MCF 10A (cell line): ENCODE measurements around the gene CSRNP2. TPM values are rescaled to one million over a fixed set of nuclear protein-coding genes. Genes with fewer than 3 reads are reported as not detected.
"Not testable (repeated sequence)": the region's sequence is repeated elsewhere in the genome, so short reads cannot be mapped to it uniquely, and the experiment has no call there.

Source experiments
- BruUV-seq: library from RNA; stranded (reverse); fragments of 400-500 nt; replicated peaks from 2 replicates; lab custom pipeline; 2021; lab: Mats Ljungman, UMichigan
- CTCF ChIA-PET: fragments of 300-600 bp; sonication (Branson Sonifier 250); formaldehyde crosslinking; extraction: SDS; loops from one replicate; lab custom pipeline; 2021; ENCODE audit warnings: antibody characterized with exemption, inconsistent platforms; lab: Yijun Ruan, JAX
- POLR2A ChIA-PET: fragments of 300-600, 350-650 bp; sonication (Branson Sonifier 250); formaldehyde crosslinking; extraction: SDS; loops from one replicate; lab custom pipeline; 2020; ENCODE audit warnings: antibody characterized with exemption, inconsistent platforms; lab: Yijun Ruan, JAX
- DNase-seq: peaks from one replicate; pipeline ENCODE4 v3.0.0-alpha.2; 2018; ENCODE audit not compliant: unreplicated experiment
- H3K27ac Mint-ChIP-seq: one replicate; pipeline ENCODE4 v1.8.0; 2022; ENCODE audit warnings: mild to moderate bottlenecking, low read depth, mixed read lengths; ENCODE audit not compliant: unreplicated experiment
- H3K27me3 Mint-ChIP-seq: one replicate; pipeline ENCODE4 v1.8.0; 2022; ENCODE audit warnings: mixed read lengths; ENCODE audit not compliant: insufficient read depth, unreplicated experiment
- H3K36me3 Mint-ChIP-seq: one replicate; pipeline ENCODE4 v1.8.0; 2022; ENCODE audit warnings: mild to moderate bottlenecking, moderate library complexity, mixed read lengths; ENCODE audit not compliant: insufficient read depth, unreplicated experiment
- H3K4me1 Mint-ChIP-seq: one replicate; pipeline ENCODE4 v1.8.0; 2022; ENCODE audit warnings: mixed read lengths; ENCODE audit not compliant: insufficient read depth, unreplicated experiment
- H3K4me3 Mint-ChIP-seq: one replicate; pipeline ENCODE4 v1.8.0; 2022; ENCODE audit warnings: mild to moderate bottlenecking, moderate library complexity, mixed read lengths; ENCODE audit not compliant: unreplicated experiment
- H3K9me3 Mint-ChIP-seq: one replicate; pipeline ENCODE4 v1.8.0; 2022; ENCODE audit warnings: mixed read lengths; ENCODE audit not compliant: unreplicated experiment
- CTCF ChIP-seq: fragments of 200-600 bp; IDR thresholded peaks from one replicate; pipeline ENCODE4 v1.8.0; 2022; ENCODE audit warnings: antibody characterized with exemption, mild to moderate bottlenecking; ENCODE audit not compliant: unreplicated experiment
- intact Hi-C: fragments of 100-400 bp; cut with micrococcal nuclease; formaldehyde crosslinking; loops from 2 replicates; pipeline ENCODE4 v1.14.1; 2022
- total RNA-seq: library from RNA; stranded (reverse); gene quantifications from 2 replicates; pipeline ENCODE4 v1.2.3, GENCODE V29; 2022

The CSRNP2 gene
- total RNA-seq, 1 experiment from 2014 or later: 46.3 TPM

- no TSS peak for BruUV-seq
- DNase-seq: no peak
- ChIA-PET CTCF (no interaction called here), POLR2A (no interaction called here)
- Mint-ChIP-seq H3K36me3 (peaks cover 28% of the 10 kb centered on the region), H3K4me1 (peaks cover 17% of the 10 kb centered on the region), H3K9me3 (no peaks in the 10 kb centered on the region), H3K27me3 (no peaks in the 10 kb centered on the region), H3K4me3 (no peak overlapping the region), H3K27ac (no peak overlapping the region)
- TF ChIP-seq CTCF: no peak
- intact Hi-C loops: loop anchor here (5.0 kb wide), 1 partner anchor 98 kb away; no protein-coding TSS in a partner anchor
Observed at GRCh38 chr12:51020448-51021182, 62.8 kb downstream of the CSRNP2 start.

GRCh38 chr12:51019927-51020326 is 63.5 kb downstream of the CSRNP2 start:
- Mint-ChIP-seq H3K9me3 (no peaks in the 10 kb centered on the region), H3K4me3 (no peak overlapping the region), H3K4me1 (peaks cover 13% of the 10 kb centered on the region), H3K36me3 (peaks cover 28% of the 10 kb centered on the region), H3K27me3 (no peaks in the 10 kb centered on the region), H3K27ac (no peak overlapping the region)
- CTCF ChIA-PET: interaction anchor here (0.6 kb wide), 1 partner anchor 855 kb away, joined by 5 read pairs; no protein-coding TSS in a partner anchor
- DNase-seq: no peak
- POLR2A ChIA-PET: interaction anchor here (0.6 to 1.3 kb wide), 2 partner anchors 21 to 59 kb away, joined by 3 read pairs; no protein-coding TSS in a partner anchor
- intact Hi-C loops: loop anchor here (5.0 kb wide), 1 partner anchor 98 kb away; no protein-coding TSS in a partner anchor
- BruUV-seq: no TSS peak
- TF ChIP-seq CTCF: no peak

- no peak for DNase-seq
- ChIA-PET POLR2A (interaction anchor here (1.3 to 1.9 kb wide), 2 partner anchors 9 to 20 kb away, joined by 3 to 8 read pairs; no protein-coding TSS in a partner anchor), CTCF (interaction anchor here (0.7 to 1.3 kb wide), 2 partner anchors 9 to 232 kb away, joined by 3 to 6 read pairs; no protein-coding TSS in a partner anchor)
- no peaks in the 10 kb centered on the region for H3K27me3 Mint-ChIP-seq
- BruUV-seq: no TSS peak
- peaks cover 28% of the 10 kb centered on the region for H3K36me3 Mint-ChIP-seq
- peaks cover 11% of the 10 kb centered on the region for H3K4me1 Mint-ChIP-seq
- intact Hi-C loops: no loop called here
- no peak overlapping the region for H3K27ac Mint-ChIP-seq
- no peak for TF ChIP-seq CTCF
- no peaks in the 10 kb centered on the region for H3K9me3 Mint-ChIP-seq
- H3K4me3 Mint-ChIP-seq: no peak overlapping the region
Observed at GRCh38 chr12:51018956-51019355, 64.4 kb downstream of the CSRNP2 start.

DNA sequence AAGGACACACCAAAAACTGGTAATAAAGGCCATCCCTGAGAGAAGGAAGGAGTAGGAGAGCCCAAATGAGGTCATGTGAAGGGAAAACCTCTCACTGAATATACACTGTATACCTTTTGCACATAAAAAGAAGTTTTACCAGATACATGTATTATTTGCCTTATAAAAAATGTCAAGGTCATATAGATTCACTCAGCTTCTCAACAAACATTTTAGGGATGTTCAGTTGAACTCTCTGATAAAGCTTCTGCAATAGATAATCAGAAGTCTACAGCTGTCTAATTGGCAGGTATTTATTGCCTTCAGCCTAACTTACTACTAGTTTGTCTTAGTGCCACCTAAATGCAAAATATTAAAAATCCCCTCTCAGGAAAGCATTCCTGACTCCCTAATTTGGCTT is 65.9 kb downstream of the CSRNP2 start:
- intact Hi-C loops: no loop called here
- POLR2A ChIA-PET: interaction anchor here (1.9 kb wide), 1 partner anchor 11 kb away, joined by 8 read pairs; no protein-coding TSS in a partner anchor
- CTCF ChIA-PET: no interaction called here
- Mint-ChIP-seq H3K27ac (no peak overlapping the region), H3K4me1 (peaks cover 10% of the 10 kb centered on the region), H3K4me3 (no peak overlapping the region), H3K36me3 (peaks cover 28% of the 10 kb centered on the region), H3K9me3 (no peaks in the 10 kb centered on the region), H3K27me3 (no peaks in the 10 kb centered on the region)
- no peak for DNase-seq
- no peak for TF ChIP-seq CTCF
- no TSS peak for BruUV-seq

GRCh38 chr12:51014467-51014866 is 68.9 kb downstream of the CSRNP2 start:
- CTCF ChIA-PET: interaction anchor here (0.6 to 0.7 kb wide), 2 partner anchors 240 to 314 kb away, joined by 3 read pairs; no protein-coding TSS in a partner anchor
- DNase-seq, H3K27me3 Mint-ChIP-seq: not testable (repeated sequence)

More at GRCh38 chr12:51014467-51014866, 68.9 kb downstream of the CSRNP2 start:
- H3K9me3 Mint-ChIP-seq, H3K4me1 Mint-ChIP-seq, BruUV-seq, H3K27ac Mint-ChIP-seq, intact Hi-C loops, POLR2A ChIA-PET, H3K36me3 Mint-ChIP-seq, H3K4me3 Mint-ChIP-seq: not testable (repeated sequence)
